ENCODE data around the gene ZNF808.
"Not testable (repeated sequence)": the region's sequence is repeated elsewhere in the genome, so short reads cannot be mapped to it uniquely, and the experiment has no call there.

ZNF808 gene

GRCh38 chr19:52535771-52536447 is 8.4 kb downstream of the ZNF808 start:
- DNase-seq (ENCODE audit: low spot score): no peak

- DNase-seq (ENCODE audit: low spot score): no peak
Observed at GRCh38 chr19:52536448-52536800, 9.0 kb downstream of the ZNF808 start.

- not testable (repeated sequence) for DNase-seq (ENCODE audit: low spot score)
Observed at GRCh38 chr19:52538815-52539214, 11.3 kb downstream of the ZNF808 start.

- DNase-seq (ENCODE audit: low spot score): not testable (repeated sequence)
Observed at GRCh38 chr19:52541176-52541575, 13.7 kb downstream of the ZNF808 start.

- DNase-seq (ENCODE audit: low spot score): no peak
Observed at GRCh38 chr19:52541608-52542007, 14.1 kb downstream of the ZNF808 start.

- DNase-seq (ENCODE audit: low spot score): not testable (repeated sequence)
Observed at GRCh38 chr19:52542541-52542940, 15.1 kb downstream of the ZNF808 start.

GRCh38 chr19:52542984-52543664 is 15.7 kb downstream of the ZNF808 start:
- no peak for DNase-seq (ENCODE audit: low spot score)

- no peak for DNase-seq (ENCODE audit: low spot score)
Observed at GRCh38 chr19:52554216-52554971, 26.9 kb downstream of the ZNF808 start.

- DNase-seq (ENCODE audit: low spot score): no peak
Observed at GRCh38 chr19:52557231-52557995, 29.9 kb downstream of the ZNF808 start.

GRCh38 chr19:52558732-52559445 is 31.4 kb downstream of the ZNF808 start:
- not testable (repeated sequence) for DNase-seq (ENCODE audit: low spot score)

GRCh38 chr19:52561611-52562010 is 34.1 kb downstream of the ZNF808 start:
- not testable (repeated sequence) for DNase-seq (ENCODE audit: low spot score)

GRCh38 chr19:52566121-52566520 is 38.7 kb downstream of the ZNF808 start:
- DNase-seq (ENCODE audit: low spot score): no peak

- DNase-seq (ENCODE audit: low spot score): no peak
Observed at GRCh38 chr19:52566588-52566987, 39.1 kb downstream of the ZNF808 start.

GRCh38 chr19:52567921-52568320 is 40.5 kb downstream of the ZNF808 start:
- DNase-seq (ENCODE audit: low spot score): no peak

GRCh38 chr19:52569638-52569999 is 42.2 kb downstream of the ZNF808 start:
- DNase-seq (ENCODE audit: low spot score): not testable (repeated sequence)

- DNase-seq (ENCODE audit: low spot score): peak; percentile 13
Observed at GRCh38 chr19:52570000-52570861, 42.8 kb downstream of the ZNF808 start, which contains the start of gene ZNF701. ZNF701 (plus strand) TSS chr19:52570287; CDS start chr19:52574148, 3,861 bp downstream.

- DNase-seq (ENCODE audit: low spot score): no peak
Observed at GRCh38 chr19:52584736-52585440, 57.4 kb downstream of the ZNF808 start.

- no peak for DNase-seq (ENCODE audit: low spot score)
Observed at GRCh38 chr19:52585604-52586003, 58.1 kb downstream of the ZNF808 start.

GRCh38 chr19:52590728-52591127 is 63.3 kb downstream of the ZNF808 start:
- no peak for DNase-seq (ENCODE audit: low spot score)

- DNase-seq (ENCODE audit: low spot score): no peak
Observed at GRCh38 chr19:52592301-52592700, 64.8 kb downstream of the ZNF808 start.
